Stimulated activated CD4-positive, alpha-beta T cell treated with anti-CD3 and anti-CD28 coated beads, Interleukin-2, amount 100 ng/mL, for 48 hours (primary cell): ENCODE data around the gene PUS3.

Experiments
- DNase-seq, 2 donors: peaks; one replicate each; pipeline ENCODE4 v3.0.0-alpha.2; 2020

PUS3 gene, protein sequence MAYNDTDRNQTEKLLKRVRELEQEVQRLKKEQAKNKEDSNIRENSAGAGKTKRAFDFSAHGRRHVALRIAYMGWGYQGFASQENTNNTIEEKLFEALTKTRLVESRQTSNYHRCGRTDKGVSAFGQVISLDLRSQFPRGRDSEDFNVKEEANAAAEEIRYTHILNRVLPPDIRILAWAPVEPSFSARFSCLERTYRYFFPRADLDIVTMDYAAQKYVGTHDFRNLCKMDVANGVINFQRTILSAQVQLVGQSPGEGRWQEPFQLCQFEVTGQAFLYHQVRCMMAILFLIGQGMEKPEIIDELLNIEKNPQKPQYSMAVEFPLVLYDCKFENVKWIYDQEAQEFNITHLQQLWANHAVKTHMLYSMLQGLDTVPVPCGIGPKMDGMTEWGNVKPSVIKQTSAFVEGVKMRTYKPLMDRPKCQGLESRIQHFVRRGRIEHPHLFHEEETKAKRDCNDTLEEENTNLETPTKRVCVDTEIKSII

DNA sequence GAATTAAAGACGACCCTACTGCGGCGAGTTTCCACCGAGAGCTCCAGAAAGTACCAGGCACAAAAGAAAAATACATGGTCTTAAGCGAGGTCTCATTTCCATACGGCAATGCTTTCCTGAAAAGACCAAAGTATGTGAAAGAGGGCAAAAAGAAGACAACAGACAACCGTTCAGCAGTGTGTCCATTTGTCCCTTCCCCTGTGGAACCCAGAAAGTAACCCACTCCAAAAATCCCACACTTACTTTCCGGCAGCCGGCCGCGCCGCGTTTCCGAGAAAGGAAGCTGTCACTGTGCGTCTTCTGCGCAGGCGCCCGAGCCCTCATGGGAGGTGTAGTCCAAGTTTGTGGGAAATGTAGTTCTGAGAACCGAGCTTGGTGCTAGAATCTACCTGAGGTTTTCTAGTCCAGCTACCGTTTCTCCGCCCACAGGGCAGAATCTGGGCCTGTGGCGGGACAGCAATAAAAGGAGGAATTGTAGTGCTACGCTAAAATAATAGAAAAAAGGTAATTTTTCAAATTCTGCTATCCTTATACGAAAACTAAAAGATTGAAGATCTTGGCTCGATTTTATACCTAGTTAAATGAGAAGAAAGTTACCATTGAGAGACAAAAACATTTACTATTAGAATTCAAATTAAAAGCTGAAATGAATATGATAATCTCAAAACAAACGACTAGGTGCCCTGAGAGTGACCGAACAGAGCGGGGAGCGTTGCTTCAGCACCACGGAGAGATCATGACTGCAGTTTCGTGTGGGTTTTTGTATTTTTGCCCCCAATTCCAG lies at the start of gene PUS3:
PUS3 (minus strand) TSS at position 280 of the 784 bp plus-strand sequence. CDS start 6,922 bp downstream, outside the sequence.
- peak; percentile 82 for DNase-seq

DNA sequence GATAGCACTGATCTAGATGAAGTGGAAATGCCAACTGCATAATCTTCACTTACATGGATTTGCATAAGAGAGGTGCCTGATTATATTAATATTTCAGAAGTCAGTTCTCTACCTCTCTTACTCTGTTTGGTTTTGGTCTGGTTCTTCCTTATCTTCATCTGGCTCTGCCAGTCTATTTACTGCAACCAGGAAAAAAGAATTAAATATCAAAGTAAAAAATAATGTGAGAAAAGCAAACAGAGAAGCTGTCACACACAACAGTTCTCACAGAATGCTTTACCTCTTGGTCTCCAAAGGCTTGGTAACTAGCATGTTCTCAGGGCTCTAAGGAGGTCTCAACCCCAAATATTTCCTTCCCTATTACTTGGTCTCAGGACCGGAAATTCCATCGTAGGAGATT lies 49.6 kb upstream of the PUS3 start:
- DNase-seq = no peak

DNA sequence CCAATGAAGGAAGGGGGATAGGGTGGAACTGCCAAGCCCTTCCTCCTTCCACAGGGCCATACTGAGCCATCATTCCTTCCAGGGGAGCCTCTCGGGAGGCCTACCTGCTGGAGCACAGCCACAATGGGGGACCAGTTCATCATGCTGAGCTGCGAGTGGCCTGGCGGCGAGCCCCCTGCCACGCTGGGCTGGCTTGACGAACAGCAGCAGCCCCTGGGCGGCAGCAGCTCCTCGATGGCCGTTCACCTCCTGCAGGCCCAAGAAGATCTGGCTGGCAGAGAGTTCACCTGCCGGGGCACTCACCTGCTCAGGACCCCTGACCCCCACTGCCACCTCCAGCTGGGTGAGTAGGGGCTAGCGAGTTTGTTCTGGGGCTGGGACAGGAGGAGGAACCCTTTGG lies 48.7 kb upstream of the PUS3 start:
- DNase-seq = no peak

DNA sequence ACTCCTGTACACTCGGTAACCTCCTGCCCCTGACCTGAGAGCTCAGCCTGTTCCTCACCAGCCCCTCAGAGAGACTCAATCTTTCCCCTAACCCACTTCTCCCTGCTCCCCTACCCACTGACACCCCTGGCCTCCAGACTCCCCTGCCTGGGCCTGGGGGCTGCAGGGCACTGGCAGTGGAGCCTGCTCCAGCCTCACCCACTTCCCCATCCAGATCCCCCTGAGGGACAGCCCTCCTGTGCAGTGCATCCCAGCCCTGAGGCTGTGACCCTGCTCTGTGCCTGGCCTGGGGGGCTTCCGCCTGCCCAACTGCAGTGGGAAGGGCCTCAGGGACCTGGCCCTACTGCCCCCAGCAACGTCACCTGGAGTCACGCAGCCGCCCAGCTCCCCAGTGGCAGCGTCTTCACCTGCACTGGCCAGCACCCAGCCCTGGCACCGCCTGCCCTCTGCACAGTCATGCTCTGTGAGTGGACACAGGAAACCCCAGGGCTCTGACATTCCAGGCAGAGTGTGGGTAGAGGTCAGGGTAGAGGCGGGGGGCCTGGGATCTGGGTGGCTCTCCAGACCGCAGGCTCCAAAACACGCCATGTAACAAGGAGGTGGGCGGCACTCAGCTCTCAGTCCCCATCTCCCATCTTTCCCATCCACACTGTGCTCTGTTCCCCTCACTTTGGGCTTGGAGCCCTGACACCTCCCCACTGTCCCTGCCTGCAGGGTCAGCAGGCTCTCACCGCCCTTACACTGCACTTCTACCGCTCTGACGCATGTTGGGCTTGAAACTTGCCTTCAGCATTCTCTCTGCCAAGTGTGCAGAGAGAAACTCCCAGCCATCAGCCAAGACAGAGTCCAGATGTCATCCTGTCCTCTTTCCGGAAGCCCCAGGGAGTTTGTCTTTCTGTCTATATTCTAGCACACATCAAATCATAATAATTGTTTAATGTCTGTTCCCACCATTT lies 48.0 kb upstream of the PUS3 start:
- DNase-seq = no peak

- DNase-seq = no peak
These were observed 47.1 kb upstream of the PUS3 start for GRCh38 chr11:125950178-125950490.

- DNase-seq = no peak
These were observed 46.5 kb upstream of the PUS3 start for GRCh38 chr11:125949271-125950177.

DNA sequence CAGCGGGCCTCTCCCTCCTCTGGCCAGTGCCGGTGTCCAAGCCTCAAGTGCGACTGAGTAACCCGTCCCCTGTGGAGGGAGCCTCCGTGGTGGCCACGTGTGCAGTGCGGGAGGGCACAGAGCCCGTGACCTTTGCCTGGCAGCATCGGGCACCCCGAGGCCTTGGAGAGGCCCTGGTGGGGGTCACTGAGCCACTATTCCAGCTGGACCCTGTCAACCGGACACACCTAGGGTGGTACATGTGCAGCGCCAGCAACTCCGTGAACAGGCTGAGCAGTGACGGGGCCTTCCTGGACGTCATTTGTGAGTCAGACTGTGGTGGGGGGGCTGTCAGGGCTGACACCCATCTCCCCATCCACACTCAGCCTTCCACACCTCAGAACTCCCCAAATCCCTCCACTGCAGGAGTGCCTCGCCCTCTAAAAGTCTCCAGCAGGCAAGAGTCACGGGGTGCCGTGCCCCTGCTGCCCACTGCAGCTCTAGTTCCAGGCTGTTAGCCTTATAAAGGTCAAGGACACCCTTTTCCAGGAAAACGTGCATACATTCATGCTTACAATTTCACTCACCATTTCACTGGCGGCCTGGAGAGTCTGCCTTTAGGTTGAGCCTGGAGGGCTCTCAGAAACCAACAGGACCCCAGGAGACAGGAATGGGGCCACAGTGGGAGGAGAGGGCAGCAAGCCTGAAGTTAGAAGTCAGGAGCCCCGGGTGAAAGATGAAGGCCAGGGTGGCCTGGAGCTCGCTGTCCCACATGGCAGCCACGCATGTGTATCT lies 45.5 kb upstream of the PUS3 start:
- no peak for DNase-seq

GRCh38 chr11:125947419-125948277 lies 44.6 kb upstream of the PUS3 start:
- DNase-seq = no peak

- no peak for DNase-seq
These were observed 43.9 kb upstream of the PUS3 start for GRCh38 chr11:125946712-125947418.

GRCh38 chr11:125945797-125946520 lies 43.0 kb upstream of the PUS3 start, which contains the start of gene VSIG10L2:
Gene VSIG10L2, plus strand, starts transcription at chr11:125946044. Its CDS starts 12 bp downstream, at chr11:125946056.
- no peak for DNase-seq

DNA sequence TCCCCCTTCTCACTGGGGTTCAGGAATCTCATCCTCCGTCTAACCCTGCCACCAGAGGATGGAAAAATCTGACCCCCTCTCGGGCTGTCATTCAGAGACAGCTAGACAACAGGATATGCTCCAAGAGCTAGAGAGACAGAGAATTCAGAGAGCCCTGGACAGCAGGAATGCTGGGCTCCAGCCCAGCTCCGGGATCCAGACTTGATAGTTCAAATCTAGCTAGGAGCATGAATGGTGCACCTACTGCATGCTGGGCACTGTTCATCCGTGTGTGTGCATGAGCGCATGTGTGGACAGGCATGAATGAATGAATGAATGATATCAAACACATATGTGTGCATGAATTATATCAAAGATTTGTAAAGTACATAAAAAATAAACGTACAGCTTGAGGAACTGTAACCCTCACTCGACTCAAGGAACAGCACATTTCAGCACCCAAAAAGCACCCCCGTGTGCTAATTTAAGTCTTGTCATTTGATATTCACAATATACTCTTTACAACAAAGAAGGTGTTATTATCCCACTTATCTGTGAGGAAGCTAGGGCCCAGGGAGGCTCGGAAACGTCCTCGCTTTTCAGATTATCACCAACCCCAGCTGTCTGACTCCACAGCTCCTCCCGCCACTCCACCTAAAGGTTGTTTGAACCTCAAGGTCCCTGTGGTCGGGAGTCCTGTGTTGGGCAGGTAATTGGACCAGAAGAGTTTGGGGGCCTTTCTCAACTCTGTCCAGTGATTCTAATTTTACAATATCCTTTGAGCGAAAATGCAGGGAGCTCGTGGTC lies 42.2 kb upstream of the PUS3 start:
- DNase-seq = no peak

DNA sequence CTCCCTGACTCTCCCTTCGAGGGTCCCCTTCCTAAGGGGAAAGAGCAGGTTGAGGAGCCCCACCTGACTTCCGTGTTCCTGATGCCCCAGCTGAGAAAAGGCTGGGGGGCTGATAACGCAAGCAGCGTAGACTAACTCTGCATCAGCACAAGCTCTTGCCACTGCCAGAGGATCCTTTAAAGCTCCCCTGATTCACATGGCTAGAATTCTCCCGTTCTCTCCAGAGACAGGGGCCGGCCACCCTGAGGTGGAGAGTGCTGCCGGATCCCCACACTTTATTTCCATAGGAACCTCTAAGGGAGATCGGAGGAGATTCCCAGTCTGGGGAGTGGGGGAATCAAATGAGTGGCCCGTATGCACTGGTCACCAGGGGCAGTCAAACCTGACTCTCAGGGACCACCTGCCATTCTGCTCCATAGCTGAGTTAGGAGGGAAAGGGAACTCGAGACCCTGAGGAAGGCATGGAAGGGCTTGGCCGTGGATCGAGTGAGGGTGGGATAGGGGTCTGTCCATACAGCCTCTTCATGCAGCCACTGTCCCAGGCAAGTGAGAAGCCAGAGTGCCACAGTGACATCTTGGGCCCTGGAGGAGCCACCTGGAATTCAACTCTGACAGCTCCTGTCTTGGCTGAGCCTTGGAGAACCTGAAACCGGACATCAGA lies 41.5 kb upstream of the PUS3 start:
- no peak for DNase-seq

DNA sequence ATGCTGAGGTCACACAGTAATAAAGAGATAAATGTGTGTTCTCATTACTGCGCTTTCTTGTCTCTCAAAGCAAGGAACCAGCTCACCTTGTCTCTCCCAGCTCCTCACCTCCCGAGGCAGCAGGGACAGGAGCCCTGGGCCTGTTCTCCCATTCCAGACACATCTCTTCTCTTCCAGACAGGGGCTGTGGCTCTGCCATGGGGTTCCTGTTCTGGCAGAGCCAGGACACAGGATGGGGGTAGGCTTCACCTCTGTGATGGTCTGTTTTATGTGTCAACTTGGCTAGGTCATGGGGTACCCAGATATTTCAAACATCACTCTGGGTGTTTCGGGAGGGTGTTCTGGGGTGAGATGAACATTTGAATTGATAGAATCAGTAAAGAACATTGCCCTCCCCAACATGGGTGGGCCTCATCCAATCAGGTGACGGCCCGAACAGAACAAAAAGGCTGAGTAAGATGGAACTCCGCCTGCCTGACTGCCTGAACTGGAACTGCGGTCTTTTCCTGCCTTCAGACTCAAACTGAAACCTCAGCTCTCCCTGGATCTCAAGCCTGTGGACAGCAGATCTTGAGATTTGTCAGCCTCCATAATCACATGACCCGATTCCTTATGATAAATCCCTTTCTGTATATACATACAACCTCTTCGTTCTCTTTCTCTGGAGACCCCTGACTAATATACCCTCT lies 40.8 kb upstream of the PUS3 start:
- no peak for DNase-seq

DNA sequence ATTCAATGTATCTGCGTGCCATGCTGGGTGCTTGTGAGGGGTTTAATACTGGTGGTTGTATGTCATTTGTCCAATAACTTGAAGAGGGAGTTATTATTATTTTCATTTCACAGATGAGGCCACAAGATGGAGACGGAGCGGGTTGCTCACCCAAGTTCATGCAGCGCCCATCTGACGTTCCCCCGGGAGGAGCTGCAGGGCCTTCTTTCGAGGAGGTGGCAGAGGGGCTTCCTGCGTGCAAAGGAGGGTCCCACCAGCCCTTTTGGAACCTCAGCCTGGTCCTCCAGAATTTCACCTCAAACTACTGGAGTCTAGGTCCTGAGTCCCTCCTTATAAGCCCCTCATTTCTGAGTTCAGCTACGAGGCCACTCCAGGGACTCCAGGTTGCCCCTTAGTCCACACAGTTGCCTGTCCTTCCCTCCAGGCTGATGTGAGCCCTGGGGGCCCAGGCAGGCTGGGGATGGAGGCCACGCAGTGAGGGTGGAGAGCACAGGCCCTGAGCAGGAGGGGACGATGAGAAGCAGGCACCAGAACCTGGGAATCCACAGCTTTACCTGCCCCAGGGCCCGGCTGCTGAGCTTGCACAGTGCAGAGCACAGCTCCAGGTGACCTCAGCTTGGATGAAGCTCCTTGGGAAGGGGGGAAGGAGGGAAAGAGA lies 39.9 kb upstream of the PUS3 start:
- no peak for DNase-seq

DNA sequence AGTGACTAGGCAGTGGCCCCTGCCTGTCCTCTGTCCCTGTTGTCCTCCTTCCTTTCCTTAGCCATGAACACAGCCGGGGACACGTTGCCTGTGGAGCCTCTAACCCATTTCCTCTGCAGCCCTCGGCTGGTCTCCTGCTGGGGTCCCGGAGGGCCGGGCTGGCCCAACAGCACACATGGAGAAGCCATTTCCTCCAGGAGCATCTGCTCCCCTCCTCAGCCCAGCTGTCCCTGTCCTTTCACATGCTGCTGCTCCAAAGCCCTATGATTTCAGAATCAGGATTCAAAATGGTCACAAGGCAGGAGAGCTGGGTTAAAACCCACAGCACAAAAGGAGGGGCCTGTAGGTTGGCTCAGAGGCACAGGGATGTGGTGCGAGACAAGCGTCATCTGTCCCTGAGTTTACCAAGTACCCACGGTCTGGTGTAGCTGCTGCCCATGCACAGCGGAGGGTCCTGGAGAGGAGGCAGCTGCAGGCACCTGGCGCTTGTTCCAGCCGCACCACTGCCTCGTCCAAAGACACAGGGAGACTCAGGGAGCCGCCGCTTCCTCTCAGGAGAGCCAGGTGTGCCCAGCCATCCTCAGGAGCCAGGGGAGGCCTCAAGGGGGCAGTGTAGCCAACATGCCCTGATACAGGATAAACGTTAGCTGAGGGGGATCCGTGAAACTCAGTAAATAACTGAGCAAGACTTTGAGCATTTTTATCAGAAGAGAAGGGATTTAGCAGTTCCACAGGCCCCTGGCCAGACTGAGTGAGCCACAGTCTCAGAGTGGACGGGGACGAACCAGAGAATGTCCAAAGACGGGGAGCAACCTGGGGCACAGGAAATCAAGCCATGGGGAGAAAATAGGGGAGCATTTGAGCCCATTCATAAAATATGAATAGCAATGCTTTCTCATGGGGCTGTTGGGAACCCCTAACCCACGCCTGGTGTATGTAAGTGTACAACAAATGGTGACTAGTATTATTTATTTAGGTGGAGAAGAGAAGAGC lies 38.9 kb upstream of the PUS3 start:
- DNase-seq = peak; percentile 40 to 51
